Caco-2 (cell line): ENCODE measurements around the gene CCDC136. TPM values are rescaled to one million over a fixed set of nuclear protein-coding genes. Genes with fewer than 3 reads are reported as not detected.

ENCODE experiments used
- BruUV-seq: library from RNA; stranded (reverse); fragments of 400-500 nt; replicated peaks from 2 replicates; lab custom pipeline; 2021; lab: Mats Ljungman, UMichigan
- CTCF ChIA-PET: fragments of 300-600 bp; sonication (Branson Sonifier 250); formaldehyde crosslinking; loops from one replicate; lab custom pipeline; 2022; ENCODE audit warnings: antibody characterized with exemption; lab: Charles Lee
- POLR2A ChIA-PET: fragments of 300-600 bp; sonication (Branson Sonifier 250); formaldehyde crosslinking; loops from one replicate; lab custom pipeline; 2022; ENCODE audit warnings: antibody characterized with exemption; lab: Charles Lee
- DNase-seq, 2 experiments: peaks; one replicate each; pipeline versions ENCODE4 v3.0.0 to v3.0.0-alpha.2; 2020 to 2022
- H3K27me3 ChIP-seq: replicated peaks from 2 replicates; pipeline ENCODE4 v1.6.0; 2011; ENCODE audit warnings: low read length; ENCODE audit not compliant: control insufficient read depth, insufficient read depth
- H3K36me3 ChIP-seq: 2 replicates; pipeline ENCODE4 v1.5.1; 2011; ENCODE audit warnings: low read length; ENCODE audit not compliant: control insufficient read depth, insufficient read depth
- H3K4me1 ChIP-seq: fragments of 250-450 bp; sonication (Bioruptor Pico); 2 replicates; pipeline ENCODE4 v1.5.1; 2020; ENCODE audit warnings: mild to moderate bottlenecking
- H3K4me3 ChIP-seq: 2 replicates; pipeline ENCODE4 v1.5.1; 2011; ENCODE audit warnings: low read depth, mild to moderate bottlenecking, control low read depth, low read length
- H3K9me3 ChIP-seq: fragments of 250-450 bp; sonication (Bioruptor Pico); 2 replicates; pipeline ENCODE4 v1.5.1; 2020; ENCODE audit warnings: mild to moderate bottlenecking, moderate library complexity
- H3K27ac Mint-ChIP-seq: one replicate; pipeline ENCODE4 v1.8.0; 2022; ENCODE audit warnings: mixed read lengths; ENCODE audit not compliant: unreplicated experiment
- H3K27me3 Mint-ChIP-seq: one replicate; pipeline ENCODE4 v1.8.0; 2022; ENCODE audit warnings: mixed read lengths; ENCODE audit not compliant: insufficient read depth, unreplicated experiment
- H3K36me3 Mint-ChIP-seq: one replicate; pipeline ENCODE4 v1.8.0; 2022; ENCODE audit warnings: mild to moderate bottlenecking, mixed read lengths; ENCODE audit not compliant: insufficient read depth, unreplicated experiment
- H3K4me1 Mint-ChIP-seq: one replicate; pipeline ENCODE4 v1.8.0; 2022; ENCODE audit warnings: low read depth, mixed read lengths; ENCODE audit not compliant: unreplicated experiment
- H3K4me3 Mint-ChIP-seq: one replicate; pipeline ENCODE4 v1.8.0; 2022; ENCODE audit warnings: mild to moderate bottlenecking, moderate library complexity, mixed read lengths; ENCODE audit not compliant: unreplicated experiment
- H3K9me3 Mint-ChIP-seq: one replicate; pipeline ENCODE4 v1.8.0; 2022; ENCODE audit warnings: mixed read lengths; ENCODE audit not compliant: unreplicated experiment
- intact Hi-C: fragments of 100-400 bp; cut with micrococcal nuclease; formaldehyde crosslinking; loops from one replicate; pipeline ENCODE4 v1.10.0; 2022; ENCODE audit not compliant: unreplicated experiment
- total RNA-seq: library from RNA; stranded (reverse); gene quantifications from 2 replicates; pipeline ENCODE4 v1.2.3, GENCODE V29; 2022
- TF ChIP-seq, protein P1 (sequence below), 2 experiments: fragments of 200-600 bp in 1 of 2; IDR thresholded peaks; 1 replicate in 1 of 2; 2 replicates in 1 of 2; pipeline versions ENCODE4 v1.5.1 to v1.8.0; 2011 to 2022; ENCODE audit warnings: antibody characterized with exemption in 1 of 2, control low read depth in 1 of 2, inconsistent platforms in 1 of 2, low read depth in 1 of 2, low read length in 1 of 2, mild to moderate bottlenecking in 1 of 2, moderate library complexity in 1 of 2; ENCODE audit not compliant: insufficient read depth in 1 of 2, severe bottlenecking in 1 of 2, unreplicated experiment in 1 of 2

CCDC136 gene
- total RNA-seq, 1 experiment from 2014 or later, result 10.2 TPM

GRCh38 chr7:128785738-128786137 lies 6.0 kb upstream of the CCDC136 start:
- Histone ChIP-seq H3K36me3 (no peaks in the 10 kb centered on the region), H3K27me3 (peaks cover 1% of the 10 kb centered on the region), H3K4me3 (no peak overlapping the region), H3K4me1 (no peaks in the 10 kb centered on the region), H3K9me3 (no peaks in the 10 kb centered on the region)
- Mint-ChIP-seq H3K27ac (no peak overlapping the region), H3K4me3 (no peak overlapping the region), H3K4me1 (no peaks in the 10 kb centered on the region), H3K36me3 (no peaks in the 10 kb centered on the region), H3K9me3 (no peaks in the 10 kb centered on the region), H3K27me3 (peaks cover 10% of the 10 kb centered on the region)
- TF ChIP-seq, protein P1, sequence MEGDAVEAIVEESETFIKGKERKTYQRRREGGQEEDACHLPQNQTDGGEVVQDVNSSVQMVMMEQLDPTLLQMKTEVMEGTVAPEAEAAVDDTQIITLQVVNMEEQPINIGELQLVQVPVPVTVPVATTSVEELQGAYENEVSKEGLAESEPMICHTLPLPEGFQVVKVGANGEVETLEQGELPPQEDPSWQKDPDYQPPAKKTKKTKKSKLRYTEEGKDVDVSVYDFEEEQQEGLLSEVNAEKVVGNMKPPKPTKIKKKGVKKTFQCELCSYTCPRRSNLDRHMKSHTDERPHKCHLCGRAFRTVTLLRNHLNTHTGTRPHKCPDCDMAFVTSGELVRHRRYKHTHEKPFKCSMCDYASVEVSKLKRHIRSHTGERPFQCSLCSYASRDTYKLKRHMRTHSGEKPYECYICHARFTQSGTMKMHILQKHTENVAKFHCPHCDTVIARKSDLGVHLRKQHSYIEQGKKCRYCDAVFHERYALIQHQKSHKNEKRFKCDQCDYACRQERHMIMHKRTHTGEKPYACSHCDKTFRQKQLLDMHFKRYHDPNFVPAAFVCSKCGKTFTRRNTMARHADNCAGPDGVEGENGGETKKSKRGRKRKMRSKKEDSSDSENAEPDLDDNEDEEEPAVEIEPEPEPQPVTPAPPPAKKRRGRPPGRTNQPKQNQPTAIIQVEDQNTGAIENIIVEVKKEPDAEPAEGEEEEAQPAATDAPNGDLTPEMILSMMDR (IDR thresholded peaks at IDR 0.05; ENCODE audit: insufficient read depth in 1 of 2, low read depth in 1 of 2, low read length in 1 of 2, severe bottlenecking in 1 of 2, unreplicated experiment in 1 of 2), result no peak
- DNase-seq, result no peak
- ChIA-PET POLR2A (no interaction called here), CTCF (no interaction called here)
- no TSS peak for BruUV-seq
- intact Hi-C loops, result no loop called here

- intact Hi-C loops, result no loop called here
- DNase-seq, result no peak
- TF ChIP-seq, protein P1 (IDR thresholded peaks at IDR 0.05; ENCODE audit: insufficient read depth in 1 of 2, low read depth in 1 of 2, low read length in 1 of 2, severe bottlenecking in 1 of 2, unreplicated experiment in 1 of 2), result no peak
- Histone ChIP-seq H3K27me3 (peaks cover 1% of the 10 kb centered on the region), H3K4me3 (no peak overlapping the region), H3K36me3 (no peaks in the 10 kb centered on the region), H3K4me1 (no peaks in the 10 kb centered on the region), H3K9me3 (no peaks in the 10 kb centered on the region)
- H3K4me1 Mint-ChIP-seq, result no peaks in the 10 kb centered on the region
- no peak overlapping the region for H3K4me3 Mint-ChIP-seq
- ChIA-PET CTCF (interaction anchor here (1.0 kb wide), 1 partner anchor 72 kb away, joined by 4 read pairs; no protein-coding TSS in a partner anchor), POLR2A (no interaction called here)
- peaks cover 10% of the 10 kb centered on the region for H3K27me3 Mint-ChIP-seq
- no TSS peak for BruUV-seq
- no peaks in the 10 kb centered on the region for H3K36me3 Mint-ChIP-seq
- H3K27ac Mint-ChIP-seq, result no peak overlapping the region
- H3K9me3 Mint-ChIP-seq, result no peaks in the 10 kb centered on the region
Observed at GRCh38 chr7:128788446-128789412, 3.0 kb upstream of the CCDC136 start.

DNA sequence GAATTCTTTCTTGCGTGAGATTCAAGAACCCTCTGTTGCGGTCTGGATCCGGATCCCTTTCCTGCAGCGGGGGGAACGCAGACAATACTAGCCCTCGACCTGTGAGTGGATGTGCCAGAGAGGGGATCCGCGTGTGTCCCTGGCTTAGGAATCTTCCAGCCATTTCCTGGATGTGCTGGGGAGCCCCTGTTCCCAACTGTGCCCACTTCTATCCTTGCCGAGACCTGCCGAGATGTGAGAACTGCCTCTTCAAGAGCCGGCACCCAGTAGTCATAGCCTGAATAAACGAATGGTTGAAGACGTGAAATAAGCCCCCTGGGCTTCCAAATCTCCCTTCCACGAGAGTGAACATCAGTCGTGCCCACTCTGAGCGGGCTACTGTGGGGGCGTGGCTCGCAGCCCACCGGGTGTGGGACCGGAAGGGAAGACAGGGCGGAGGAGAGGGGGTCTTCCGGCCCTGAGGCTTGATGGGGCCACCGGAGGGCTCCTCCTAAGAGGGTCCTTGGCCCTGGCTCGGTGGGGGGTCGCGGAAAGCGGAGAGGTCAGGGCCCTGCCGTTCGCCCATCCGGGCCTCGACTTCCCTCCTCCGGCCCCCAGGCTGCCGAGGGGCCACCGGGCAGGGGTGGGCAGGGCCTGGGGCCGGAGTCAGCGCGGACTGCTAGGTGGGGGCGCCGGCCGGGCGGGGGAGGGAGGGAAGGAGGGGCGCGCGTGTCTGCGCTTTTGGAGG lies 1.3 kb upstream of the CCDC136 start:
- CTCF ChIA-PET, result no interaction called here
- no TSS peak for BruUV-seq
- Mint-ChIP-seq H3K9me3 (no peaks in the 10 kb centered on the region), H3K4me3 (peak overlapping the region; percentile 85), H3K27ac (no peak overlapping the region), H3K27me3 (peaks cover 10% of the 10 kb centered on the region), H3K4me1 (no peaks in the 10 kb centered on the region), H3K36me3 (no peaks in the 10 kb centered on the region)
- Histone ChIP-seq H3K4me3 (peak overlapping the region; percentile 82), H3K9me3 (no peaks in the 10 kb centered on the region), H3K4me1 (no peaks in the 10 kb centered on the region), H3K27me3 (peaks cover 1% of the 10 kb centered on the region), H3K36me3 (no peaks in the 10 kb centered on the region)
- DNase-seq, result no peak
- intact Hi-C loops, result loop anchor here (5.0 kb wide), 2 partner anchors 42 to 92 kb away; partner anchors contain the start of gene FLNC
- POLR2A ChIA-PET, result interaction anchor here (0.9 kb wide), 1 partner anchor 36 kb away, joined by 5 read pairs; no protein-coding TSS in a partner anchor
- TF ChIP-seq, protein P1 (IDR thresholded peaks at IDR 0.05; ENCODE audit: insufficient read depth in 1 of 2, low read depth in 1 of 2, low read length in 1 of 2, severe bottlenecking in 1 of 2, unreplicated experiment in 1 of 2), result no peak
